GM12873 (cell line): ENCODE results near the gene RPL31.

Experiments
- TF ChIP-seq, protein P1 (sequence below): IDR thresholded peaks from 2 replicates; pipeline ENCODE4 v1.5.1; 2012; ENCODE audit warnings: low read depth, mild to moderate bottlenecking, moderate library complexity, low read length, control low read depth; ENCODE audit not compliant: insufficient read depth; ENCODE audit errors: missing control alignments

Gene RPL31

DNA sequence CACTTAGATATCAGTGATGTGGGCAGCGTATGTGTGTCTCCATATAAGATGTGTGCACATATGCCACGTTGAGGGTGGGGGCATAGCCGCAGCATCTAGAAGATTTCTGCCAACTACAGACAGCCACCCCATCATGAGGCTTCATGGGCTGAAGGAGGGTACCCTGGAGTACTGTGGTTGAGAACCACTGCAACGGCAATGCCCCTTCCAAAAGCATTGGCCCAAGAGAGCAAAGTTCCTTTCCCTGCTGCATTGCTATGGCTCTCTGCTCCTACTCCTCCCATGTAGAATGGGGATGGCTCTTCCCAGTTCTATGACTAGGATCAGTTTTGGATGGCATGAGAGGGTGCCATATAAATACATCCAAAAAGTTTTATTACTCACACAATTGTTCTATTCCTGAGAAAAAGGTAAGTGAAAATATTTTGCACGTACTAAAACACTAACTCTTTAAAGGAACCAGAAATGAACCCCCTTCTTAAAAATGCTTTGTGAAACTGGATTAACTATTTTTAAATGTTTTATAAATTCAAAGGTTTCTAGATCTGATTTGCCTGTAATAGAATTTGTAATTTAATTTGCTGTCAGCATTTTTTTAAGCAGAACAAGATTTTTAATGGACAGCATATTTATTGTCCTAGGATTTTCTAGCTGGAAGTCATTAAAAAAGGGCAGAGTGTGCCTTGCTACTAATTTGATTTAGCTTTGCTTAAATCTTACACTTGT lies 4.4 kb upstream of the RPL31 start:
- TF ChIP-seq, protein P1, sequence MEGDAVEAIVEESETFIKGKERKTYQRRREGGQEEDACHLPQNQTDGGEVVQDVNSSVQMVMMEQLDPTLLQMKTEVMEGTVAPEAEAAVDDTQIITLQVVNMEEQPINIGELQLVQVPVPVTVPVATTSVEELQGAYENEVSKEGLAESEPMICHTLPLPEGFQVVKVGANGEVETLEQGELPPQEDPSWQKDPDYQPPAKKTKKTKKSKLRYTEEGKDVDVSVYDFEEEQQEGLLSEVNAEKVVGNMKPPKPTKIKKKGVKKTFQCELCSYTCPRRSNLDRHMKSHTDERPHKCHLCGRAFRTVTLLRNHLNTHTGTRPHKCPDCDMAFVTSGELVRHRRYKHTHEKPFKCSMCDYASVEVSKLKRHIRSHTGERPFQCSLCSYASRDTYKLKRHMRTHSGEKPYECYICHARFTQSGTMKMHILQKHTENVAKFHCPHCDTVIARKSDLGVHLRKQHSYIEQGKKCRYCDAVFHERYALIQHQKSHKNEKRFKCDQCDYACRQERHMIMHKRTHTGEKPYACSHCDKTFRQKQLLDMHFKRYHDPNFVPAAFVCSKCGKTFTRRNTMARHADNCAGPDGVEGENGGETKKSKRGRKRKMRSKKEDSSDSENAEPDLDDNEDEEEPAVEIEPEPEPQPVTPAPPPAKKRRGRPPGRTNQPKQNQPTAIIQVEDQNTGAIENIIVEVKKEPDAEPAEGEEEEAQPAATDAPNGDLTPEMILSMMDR, result no peak

DNA sequence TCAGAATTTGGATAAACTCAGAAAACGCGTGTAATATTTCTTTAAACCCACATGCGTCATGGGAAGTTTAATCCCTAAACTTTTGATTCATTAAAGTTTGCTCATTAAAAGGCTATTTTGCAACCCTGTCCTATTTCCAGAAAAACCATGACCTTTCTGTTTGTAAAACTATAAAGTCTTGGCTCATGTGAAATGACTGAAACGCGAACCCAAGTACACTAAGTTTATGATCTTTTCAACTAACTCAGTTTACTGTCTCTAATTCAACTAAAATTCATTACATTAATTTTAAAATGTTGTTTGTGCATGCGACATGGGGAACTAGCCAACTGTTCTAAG lies 3.9 kb upstream of the RPL31 start:
- TF ChIP-seq, protein P1, result no peak

DNA sequence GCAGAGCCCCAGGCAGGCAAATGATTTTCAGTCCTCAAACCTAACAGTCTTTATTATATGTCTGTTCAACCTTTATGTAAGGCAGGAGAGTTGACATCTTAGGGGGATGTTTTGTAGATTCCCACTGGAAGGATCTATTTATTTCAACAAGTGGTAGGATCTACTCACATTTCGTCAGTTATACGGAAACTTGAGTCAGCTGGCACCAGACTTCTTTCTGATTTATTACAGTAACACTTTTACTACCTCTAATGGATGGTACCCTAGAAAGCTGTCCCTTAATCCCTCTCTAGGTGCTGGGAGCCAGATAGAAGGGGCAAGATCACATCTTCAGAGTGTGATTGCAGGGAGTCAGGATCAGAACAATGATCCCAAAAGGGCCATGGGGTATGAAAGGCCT lies 2.1 kb upstream of the RPL31 start:
- TF ChIP-seq, protein P1, result no peak

DNA sequence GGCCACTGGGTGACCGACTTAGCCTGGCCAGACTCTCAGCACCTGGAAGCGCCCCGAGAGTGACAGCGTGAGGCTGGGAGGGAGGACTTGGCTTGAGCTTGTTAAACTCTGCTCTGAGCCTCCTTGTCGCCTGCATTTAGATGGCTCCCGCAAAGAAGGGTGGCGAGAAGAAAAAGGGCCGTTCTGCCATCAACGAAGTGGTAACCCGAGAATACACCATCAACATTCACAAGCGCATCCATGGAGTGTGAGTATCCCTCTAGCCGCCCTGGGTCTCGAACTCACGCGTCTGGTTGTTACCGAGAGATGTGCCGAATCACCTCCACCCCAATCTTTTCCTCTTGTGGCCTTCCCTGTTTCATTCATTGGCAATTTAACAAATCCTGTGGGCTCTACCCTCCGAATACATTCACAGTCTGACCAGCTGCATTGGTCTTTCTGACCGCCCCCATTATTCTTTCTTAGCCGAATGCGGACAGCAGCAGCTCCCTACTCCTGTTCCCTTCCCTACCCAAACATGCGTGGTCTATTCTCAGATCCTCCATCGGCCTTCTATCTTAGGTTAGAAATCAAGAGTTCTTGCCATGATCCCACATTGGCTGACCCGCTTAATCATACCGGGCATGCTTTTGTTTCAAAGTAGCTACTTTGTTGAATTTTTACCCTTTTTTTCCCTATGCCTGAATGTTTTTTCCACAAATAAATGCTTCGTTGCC lies 631 bp downstream of the RPL31 start:
- TF ChIP-seq, protein P1, result no peak

DNA sequence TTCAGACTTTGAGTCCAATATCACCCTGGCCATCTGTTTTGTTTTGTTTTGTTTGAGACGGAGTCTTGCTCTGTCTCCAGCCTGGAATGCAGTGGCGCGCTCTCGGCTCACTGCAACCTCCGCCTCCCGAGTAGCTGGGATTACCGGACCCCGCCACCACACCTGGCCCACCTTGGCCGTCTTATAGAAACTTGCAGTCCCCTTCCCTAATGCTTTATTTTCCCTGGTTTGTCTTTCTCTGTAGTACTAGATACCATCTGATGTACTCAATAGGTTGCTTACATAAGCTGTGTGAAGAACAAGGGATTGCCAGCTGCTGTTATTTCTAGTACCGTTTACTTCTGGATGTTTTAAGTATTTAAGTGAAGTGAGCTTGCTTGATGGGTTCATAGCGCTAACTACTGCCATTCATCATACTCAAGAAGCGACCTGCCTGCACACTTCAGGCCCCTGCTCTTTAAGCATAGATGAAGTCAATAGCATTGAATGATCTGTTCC lies 1.2 kb downstream of the RPL31 start:
- TF ChIP-seq, protein P1, result no peak

DNA sequence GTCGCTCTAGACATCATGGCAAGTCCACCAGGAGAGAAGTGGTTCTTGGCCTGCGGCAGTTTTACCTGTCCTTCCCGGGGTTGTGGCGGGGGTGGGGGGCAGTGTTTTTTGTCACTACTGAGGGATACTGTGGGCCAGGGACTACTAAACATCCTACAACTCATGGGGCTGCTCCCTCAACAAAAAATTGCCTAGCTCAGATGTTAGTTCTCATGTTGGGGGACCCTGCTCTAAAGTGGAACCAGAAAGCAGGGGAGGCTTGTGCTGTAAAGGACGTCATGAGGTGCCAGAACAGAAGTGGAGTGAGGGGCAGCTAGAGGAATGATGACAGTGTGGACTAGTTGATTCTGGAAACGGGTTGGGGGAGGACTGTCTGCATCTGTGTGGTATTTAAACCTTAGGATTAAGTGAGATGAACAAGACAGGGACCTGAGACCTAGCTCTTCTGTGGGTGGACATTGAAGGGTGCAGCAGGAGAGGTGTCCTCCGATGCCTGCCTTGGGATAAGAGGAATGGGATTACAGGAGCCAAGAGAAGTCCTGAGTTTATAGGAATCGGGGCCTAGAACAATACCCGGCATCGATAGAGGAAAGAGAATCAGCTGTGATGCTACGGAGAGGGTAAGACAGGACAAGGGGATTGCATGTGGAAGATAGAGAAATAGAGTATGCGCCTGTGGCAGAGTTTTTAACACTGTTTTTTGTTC lies 2.7 kb downstream of the RPL31 start:
- TF ChIP-seq, protein P1, result no peak

DNA sequence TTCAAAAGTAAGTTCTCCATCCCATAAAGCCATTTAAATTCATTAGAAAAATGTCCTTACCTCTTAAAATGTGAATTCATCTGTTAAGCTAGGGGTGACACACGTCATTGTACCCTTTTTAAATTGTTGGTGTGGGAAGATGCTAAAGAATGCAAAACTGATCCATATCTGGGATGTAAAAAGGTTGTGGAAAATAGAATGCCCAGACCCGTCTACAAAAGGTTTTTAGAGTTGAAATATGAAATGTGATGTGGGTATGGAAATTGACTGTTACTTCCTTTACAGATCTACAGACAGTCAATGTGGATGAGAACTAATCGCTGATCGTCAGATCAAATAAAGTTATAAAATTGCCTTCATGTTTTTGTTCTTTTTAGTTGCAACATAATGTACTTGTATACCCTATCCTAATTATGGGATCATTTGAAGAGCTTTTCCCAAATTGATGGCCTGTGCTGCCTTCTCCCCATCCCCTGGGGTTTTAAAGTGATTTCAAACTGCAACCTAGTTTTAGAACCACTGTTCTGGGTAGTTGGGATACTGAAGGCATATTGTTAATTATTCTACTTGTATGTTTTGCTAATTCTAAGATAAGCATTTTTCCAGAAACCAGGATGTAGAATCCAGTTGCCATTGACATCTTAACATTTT lies 4.1 kb downstream of the RPL31 start:
- TF ChIP-seq, protein P1, result no peak
